GM12878 (cell line): ENCODE measurements around the gene RAPGEF6. TPM values are rescaled to one million over a fixed set of nuclear protein-coding genes. Genes with fewer than 3 reads are reported as not detected.
A peak's percentile ranks its signal among the peaks of the same experiment; 100 is the strongest.

Experiments
- ATAC-seq: fragments of 200-7000 bp; cut with Tn5 transposase; 3 replicates; pipeline ENCODE4 v1.9.1; 2020; ENCODE audit warnings: mild to moderate bottlenecking, moderate library complexity
- BruUV-seq: library from RNA; stranded (reverse); fragments of 400-500 nt; replicated peaks from 2 replicates; lab custom pipeline; 2021; lab: Mats Ljungman, UMichigan
- CTCF ChIA-PET: fragments of 300-600 bp; sonication (Branson Sonifier 250); formaldehyde crosslinking; extraction: SDS; loops from one replicate; lab custom pipeline; 2021; ENCODE audit warnings: inconsistent platforms; lab: Yijun Ruan, JAX
- POLR2A ChIA-PET: fragments of 350-600 bp; formaldehyde crosslinking; extraction: SDS; loops from one replicate; lab custom pipeline; 2021; ENCODE audit warnings: inconsistent platforms; lab: Charles Lee
- RAD21 ChIA-PET: fragments of 300-600 bp; sonication (Branson Sonifier 250); formaldehyde crosslinking; loops from one replicate; lab custom pipeline; 2023; ENCODE audit warnings: antibody characterized with exemption; ENCODE audit not compliant: unreplicated experiment; lab: Charles Lee
- SMC1A ChIA-PET: fragments of 300-600 bp; sonication (Branson Sonifier 250); formaldehyde crosslinking; loops from one replicate; lab custom pipeline; 2023; ENCODE audit not compliant: unreplicated experiment, uncharacterized antibody; lab: Charles Lee
- DNase-seq: peaks from one replicate; pipeline ENCODE4 v3.0.0-alpha.2; 2011; ENCODE audit warnings: low read depth, low spot score
- FAIRE-seq: peaks from 3 replicates; lab custom pipeline; 2011; peaks lifted over from hg19 to GRCh38; lab: Jason Lieb, UNC
- H2AFZ ChIP-seq: 2 replicates; pipeline ENCODE4 v1.6.0; 2011; ENCODE audit warnings: low read depth, low read length, control low read depth; ENCODE audit not compliant: control insufficient read depth
- H3K27ac ChIP-seq: 2 replicates; pipeline ENCODE4 v1.5.1; 2011; ENCODE audit warnings: control low read depth; ENCODE audit not compliant: control insufficient read depth, insufficient read depth
- H3K27me3 ChIP-seq, 2 experiments: replicated peaks in 1 of 2; 2 replicates each; pipeline versions ENCODE4 v1.6.0 to v1.6.1; 2011; ENCODE audit warnings: low read length in 1 of 2; ENCODE audit not compliant: control insufficient read depth in 2 of 2, insufficient read depth in 2 of 2
- H3K36me3 ChIP-seq, 2 experiments: 2 replicates each; pipeline ENCODE4 v1.5.1; 2011; ENCODE audit warnings: low read length in 1 of 2; ENCODE audit not compliant: control insufficient read depth in 2 of 2, insufficient read depth in 2 of 2
- H3K4me1 ChIP-seq: 2 replicates; pipeline ENCODE4 v1.6.1; 2011; ENCODE audit warnings: mild to moderate bottlenecking, low read length, moderate library complexity, mixed read lengths; ENCODE audit not compliant: control insufficient read depth, insufficient read depth
- H3K4me2 ChIP-seq: 2 replicates; pipeline ENCODE4 v1.6.0; 2011; ENCODE audit warnings: control low read depth; ENCODE audit not compliant: control insufficient read depth, insufficient read depth
- H3K4me3 ChIP-seq: fragments of 200-600 bp; sonication (generic); 2 replicates; pipeline ENCODE4 v1.5.1; 2016
- H3K79me2 ChIP-seq: 2 replicates; pipeline ENCODE4 v1.6.0; 2011; ENCODE audit warnings: low read length; ENCODE audit not compliant: control insufficient read depth, insufficient read depth
- H3K9ac ChIP-seq: 2 replicates; pipeline ENCODE4 v1.8.0; 2011; ENCODE audit warnings: low read length, control low read depth, mixed read lengths; ENCODE audit not compliant: control insufficient read depth, insufficient read depth
- H3K9me3 ChIP-seq: replicated peaks from 3 replicates; pipeline ENCODE4 v1.5.1; 2011; ENCODE audit warnings: mild to moderate bottlenecking, low read length; ENCODE audit not compliant: control insufficient read depth, insufficient read depth
- H4K20me1 ChIP-seq: 2 replicates; pipeline ENCODE4 v1.6.0; 2011; ENCODE audit not compliant: control insufficient read depth, insufficient read depth
- BCL11A ChIP-seq: IDR thresholded peaks from 2 replicates; pipeline ENCODE4 v1.6.1; 2011; ENCODE audit warnings: low read depth, low read length
- BRCA1 ChIP-seq: IDR thresholded peaks from 2 replicates; pipeline ENCODE4 v1.6.1; 2011; ENCODE audit warnings: low read depth, low read length, improper control_type of control experiment
- CHD1 ChIP-seq: IDR thresholded peaks from 2 replicates; pipeline ENCODE4 v1.6.1; 2012; ENCODE audit warnings: low read depth, low read length, improper control_type of control experiment
- EGR1 ChIP-seq, 2 experiments: IDR thresholded peaks; 1 replicate in 1 of 2; 2 replicates in 1 of 2; pipeline ENCODE4 v1.6.1; 2011 to 2012; ENCODE audit warnings: low read depth in 2 of 2, low read length in 2 of 2, borderline replicate concordance in 1 of 2, mild to moderate bottlenecking in 1 of 2, moderate library complexity in 1 of 2
- IKZF1 ChIP-seq: fragments of 450-650 bp; conservative IDR thresholded peaks from 2 replicates; pipeline ENCODE4 v1.6.1; 2017; ENCODE audit warnings: antibody characterized with exemption, mild to moderate bottlenecking
- IKZF2 ChIP-seq, 2 experiments: fragments of 450-650 bp; IDR thresholded peaks; 2 replicates each; pipeline ENCODE4 v1.6.1; 2017; ENCODE audit warnings: mild to moderate bottlenecking in 2 of 2, moderate library complexity in 2 of 2
- NBN ChIP-seq: fragments of 450-650 bp; IDR thresholded peaks from 2 replicates; pipeline ENCODE4 v1.6.1; 2016
- NFIC ChIP-seq: IDR thresholded peaks from 2 replicates; pipeline ENCODE4 v1.6.1; 2012; ENCODE audit warnings: low read depth, mild to moderate bottlenecking, inconsistent platforms, low read length, moderate library complexity
- SUPT20H ChIP-seq: IDR thresholded peaks from 2 replicates; pipeline ENCODE4 v1.6.1; 2011; ENCODE audit warnings: low read depth, mild to moderate bottlenecking, low read length, moderate library complexity, borderline replicate concordance; ENCODE audit not compliant: control insufficient read depth
- ZNF217 ChIP-seq: fragments of 450-650 bp; IDR thresholded peaks from 2 replicates; pipeline ENCODE4 v1.6.1; 2017; ENCODE audit warnings: antibody characterized with exemption, mild to moderate bottlenecking
- ZZZ3 ChIP-seq: IDR thresholded peaks from 2 replicates; pipeline ENCODE4 v1.6.1; 2011; ENCODE audit warnings: low read depth; ENCODE audit not compliant: control insufficient read depth, insufficient read length
- WGBS: methylation state at CpG from one replicate; pipeline ENCODE4 v1.1.6; 2016; ENCODE audit warnings: low lambda C conversion rate; ENCODE audit not compliant: insufficient replicate concordance, insufficient coverage; ENCODE audit errors: missing lambda C conversion rate; 5-methylcytosine and 5-hydroxymethylcytosine counted together
- in situ Hi-C: fragments of 300-500 bp; cut with MboI; formaldehyde crosslinking; loops from 9 replicates; pipeline ENCODE4 v1.14.3; 2018; ENCODE audit warnings: mixed read lengths
- intact Hi-C: fragments of 100-400 bp; cut with micrococcal nuclease; formaldehyde crosslinking; loops from one replicate; pipeline ENCODE4 v1.14.2; 2022; ENCODE audit not compliant: unreplicated experiment
- polyA plus RNA-seq, 11 experiments: library from polyadenylated mRNA; depleted of rRNA in 4 of 11; unstranded in 6 of 11; stranded (reverse) in 5 of 11; fragments of >200 nt; fragmentation: Nextera tagmentation in 4 of 11; fragmentation: Illumina TruSeq in 1 of 11; extraction: Ambion mirVana in 4 of 11; extraction: Trizol in 1 of 11; gene quantifications; 1 replicate in 1 of 11; 2 replicates in 10 of 11; pipeline versions ENCODE4 v1.2.1 to v1.2.3, GENCODE V29; 2011 to 2016; ENCODE audit warnings: inconsistent platforms in 2 of 11, missing spikeins in 2 of 11, low read depth in 1 of 11
- total RNA-seq, 4 experiments: library from RNA; depleted of rRNA in 3 of 4; stranded (reverse); fragments of >200 nt in 3 of 4; fragmentation: Illumina TruSeq in 1 of 4; extraction: Trizol in 1 of 4; gene quantifications; 2 replicates each; pipeline versions ENCODE4 v1.2.1 to v1.2.3, GENCODE V29; 2013 to 2021
- TF ChIP-seq, protein P1 (sequence below): fragments of 450-650 bp; IDR thresholded peaks from 2 replicates; pipeline ENCODE4 v1.6.1; 2016; ENCODE audit warnings: mild to moderate bottlenecking, moderate library complexity, borderline replicate concordance

RAPGEF6 gene
- total and polyA plus RNA-seq, 10 of the 15 experiments (the other 5 are each of a cell fraction or from before 2014, with no cell fraction given): 2.9 to 24.0 (median 14.2) TPM

- POLR2A ChIA-PET: no interaction called here
These were observed 98.1 kb downstream of the RAPGEF6 start for GRCh38 chr5:131536850-131537448.

DNA sequence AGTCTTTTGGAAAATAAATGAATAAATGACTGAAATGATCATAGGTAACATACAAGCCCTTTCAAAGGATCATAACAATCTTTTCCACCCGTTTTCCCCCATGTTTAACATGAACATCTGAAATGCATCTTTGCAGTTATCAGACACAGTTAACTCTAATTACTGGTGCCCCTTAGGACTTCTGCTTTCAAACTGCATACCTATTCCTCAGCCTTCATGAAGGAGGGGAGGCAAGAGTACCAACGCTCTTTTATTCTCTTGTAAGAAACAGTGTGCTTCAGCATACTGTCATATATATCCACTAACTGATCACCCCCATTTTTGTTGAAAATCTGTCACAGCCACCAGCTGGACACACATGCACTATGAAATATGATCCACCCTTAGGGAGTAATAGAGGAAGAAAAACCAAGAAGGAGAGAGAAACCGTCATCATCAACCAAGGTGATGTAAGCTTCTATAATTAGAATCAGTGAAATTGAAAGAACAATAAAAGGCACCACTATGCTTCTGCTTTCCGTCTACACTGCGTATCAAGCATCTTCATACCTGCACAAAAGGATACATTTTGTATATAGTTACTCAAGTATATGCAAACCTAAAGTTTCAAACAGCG lies 98.7 kb downstream of the RAPGEF6 start:
- WGBS: 47% methylated on average over 6 of the region's 6 CpGs
- peaks cover 14% of the 10 kb centered on the region for H3K79me2 ChIP-seq
- ChIA-PET SMC1A (interaction anchor here (0.7 to 1.5 kb wide), 5 partner anchors 10 to 28 kb away, joined by 3 read pairs; no protein-coding TSS in a partner anchor), POLR2A (no interaction called here), RAD21 (interaction anchor here (0.7 to 1.2 kb wide), 2 partner anchors 94 to 471 kb away, joined by 3 to 5 read pairs; no protein-coding TSS in a partner anchor), CTCF (no interaction called here)
- intact Hi-C loops: no loop called here
- no peak overlapping the region for H3K9ac ChIP-seq
- peak overlapping the region; percentile 62 for H3K27ac ChIP-seq
- DNase-seq (peak; percentile 66), ATAC-seq (peak; percentile 94), FAIRE-seq (peak; percentile 77)
- no peaks in the 10 kb centered on the region for H4K20me1 ChIP-seq
- no peaks in the 10 kb centered on the region for H3K27me3 ChIP-seq
- H2AFZ ChIP-seq: no peak overlapping the region; the same call in 1 of the 2 replicates
- peak overlapping the region; percentile 69 for H3K4me2 ChIP-seq
- no TSS peak for BruUV-seq
- H3K4me3 ChIP-seq: 0 out of 2 replicates have a peak overlapping the region, but pooled peaks have one; percentile 13
- H3K36me3 ChIP-seq: no peaks in the 10 kb centered on the region; a peak in 1 of 4 replicates
- peaks cover 12% of the 10 kb centered on the region for H3K4me1 ChIP-seq
- no peaks in the 10 kb centered on the region for H3K9me3 ChIP-seq
- in situ Hi-C loops: no loop called here
- TF ChIP-seq IKZF1: peak; percentile 38; the same call in 1 of the 2 replicates
- no peak for TF ChIP-seq SUPT20H
- TF ChIP-seq BRCA1: no peak
- peak; percentile 17; the same call in 1 of the 2 replicates for TF ChIP-seq BCL11A
- TF ChIP-seq CHD1: 0 out of 2 replicates have a peak, but pooled peaks have one; percentile 13
- TF ChIP-seq, protein P1, sequence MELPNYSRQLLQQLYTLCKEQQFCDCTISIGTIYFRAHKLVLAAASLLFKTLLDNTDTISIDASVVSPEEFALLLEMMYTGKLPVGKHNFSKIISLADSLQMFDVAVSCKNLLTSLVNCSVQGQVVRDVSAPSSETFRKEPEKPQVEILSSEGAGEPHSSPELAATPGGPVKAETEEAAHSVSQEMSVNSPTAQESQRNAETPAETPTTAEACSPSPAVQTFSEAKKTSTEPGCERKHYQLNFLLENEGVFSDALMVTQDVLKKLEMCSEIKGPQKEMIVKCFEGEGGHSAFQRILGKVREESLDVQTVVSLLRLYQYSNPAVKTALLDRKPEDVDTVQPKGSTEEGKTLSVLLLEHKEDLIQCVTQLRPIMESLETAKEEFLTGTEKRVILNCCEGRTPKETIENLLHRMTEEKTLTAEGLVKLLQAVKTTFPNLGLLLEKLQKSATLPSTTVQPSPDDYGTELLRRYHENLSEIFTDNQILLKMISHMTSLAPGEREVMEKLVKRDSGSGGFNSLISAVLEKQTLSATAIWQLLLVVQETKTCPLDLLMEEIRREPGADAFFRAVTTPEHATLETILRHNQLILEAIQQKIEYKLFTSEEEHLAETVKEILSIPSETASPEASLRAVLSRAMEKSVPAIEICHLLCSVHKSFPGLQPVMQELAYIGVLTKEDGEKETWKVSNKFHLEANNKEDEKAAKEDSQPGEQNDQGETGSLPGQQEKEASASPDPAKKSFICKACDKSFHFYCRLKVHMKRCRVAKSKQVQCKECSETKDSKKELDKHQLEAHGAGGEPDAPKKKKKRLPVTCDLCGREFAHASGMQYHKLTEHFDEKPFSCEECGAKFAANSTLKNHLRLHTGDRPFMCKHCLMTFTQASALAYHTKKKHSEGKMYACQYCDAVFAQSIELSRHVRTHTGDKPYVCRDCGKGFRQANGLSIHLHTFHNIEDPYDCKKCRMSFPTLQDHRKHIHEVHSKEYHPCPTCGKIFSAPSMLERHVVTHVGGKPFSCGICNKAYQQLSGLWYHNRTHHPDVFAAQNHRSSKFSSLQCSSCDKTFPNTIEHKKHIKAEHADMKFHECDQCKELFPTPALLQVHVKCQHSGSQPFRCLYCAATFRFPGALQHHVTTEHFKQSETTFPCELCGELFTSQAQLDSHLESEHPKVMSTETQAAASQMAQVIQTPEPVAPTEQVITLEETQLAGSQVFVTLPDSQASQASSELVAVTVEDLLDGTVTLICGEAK: peak; percentile 87
- TF ChIP-seq NBN: peak; percentile 39; the same call in 1 of the 2 replicates
- TF ChIP-seq NFIC: peak; percentile 51; the same call in 1 of the 2 replicates
- 0 out of 2 replicates have a peak, but pooled peaks have one; percentile 47 for TF ChIP-seq ZNF217
- TF ChIP-seq IKZF2 (IDR thresholded peaks at IDR 0.05): peak; percentile 72 to 74

More at GRCh38 chr5:131536850-131537448, 98.1 kb downstream of the RAPGEF6 start:
- Histone ChIP-seq H3K27ac (peak overlapping the region; percentile 62), H3K9me3 (no peaks in the 10 kb centered on the region), H3K36me3 (no peaks in the 10 kb centered on the region; a peak in 1 of 4 replicates), H2AFZ (no peak overlapping the region), H3K79me2 (peaks cover 14% of the 10 kb centered on the region), H4K20me1 (no peaks in the 10 kb centered on the region), H3K4me1 (peaks cover 12% of the 10 kb centered on the region), H3K27me3 (no peaks in the 10 kb centered on the region), H3K9ac (no peak overlapping the region), H3K4me2 (peak overlapping the region; percentile 69), H3K4me3 (no peak overlapping the region)
- peak; percentile 46 for ATAC-seq
- in situ Hi-C loops (no loop called here), intact Hi-C loops (no loop called here)
- WGBS: 50% methylated on average over 2 of the region's 2 CpGs
- BruUV-seq: no TSS peak
- ChIA-PET RAD21 (interaction anchor here (0.7 to 1.2 kb wide), 2 partner anchors 94 to 470 kb away, joined by 3 to 5 read pairs; no protein-coding TSS in a partner anchor), CTCF (no interaction called here), SMC1A (interaction anchor here (0.7 to 1.5 kb wide), 5 partner anchors 9 to 28 kb away, joined by 3 read pairs; no protein-coding TSS in a partner anchor)
- TF ChIP-seq EGR1 (IDR thresholded peaks at IDR 0.05; ENCODE audit: borderline replicate concordance in 1 of 2, low read depth in 2 of 2, low read length in 2 of 2) (no peak), ZZZ3 (no peak)
- no peak for DNase-seq
- no peak for FAIRE-seq
